WTC11 (cell line): Measurements from ENCODE around the gene WNK1. TPM values are rescaled to one million over a fixed set of nuclear protein-coding genes. Genes with fewer than 3 reads are reported as not detected.

Experiments used
- ATAC-seq: fragments of 200-7000 bp; cut with Tn5 transposase; 2 replicates; pipeline ENCODE4 v1.10.0; 2021; ENCODE audit warnings: mild to moderate bottlenecking, moderate library complexity
- CTCF ChIA-PET: fragments of 300-600 bp; sonication (Branson Sonifier 250); formaldehyde crosslinking; loops from one replicate; lab custom pipeline; 2021; ENCODE audit warnings: antibody characterized with exemption; lab: Charles Lee
- POLR2A ChIA-PET: fragments of 350-600 bp; sonication (Branson Sonifier 250); formaldehyde crosslinking; loops from one replicate; lab custom pipeline; 2021; ENCODE audit warnings: antibody characterized with exemption; lab: Charles Lee
- DNase-seq: peaks from one replicate; pipeline ENCODE4 v3.0.0; 2021; ENCODE audit warnings: low spot score
- H3K27ac Mint-ChIP-seq: 2 replicates; pipeline ENCODE4 v1.8.0; 2021; ENCODE audit warnings: mixed read lengths
- H3K27me3 Mint-ChIP-seq: 2 replicates; pipeline ENCODE4 v1.8.0; 2021; ENCODE audit warnings: low read depth, mild to moderate bottlenecking, moderate library complexity, mixed read lengths
- H3K36me3 Mint-ChIP-seq: 2 replicates; pipeline ENCODE4 v1.8.0; 2021; ENCODE audit warnings: mixed read lengths
- H3K4me1 Mint-ChIP-seq: 2 replicates; pipeline ENCODE4 v1.8.0; 2022; ENCODE audit warnings: mixed read lengths
- H3K4me3 Mint-ChIP-seq: 2 replicates; pipeline ENCODE4 v1.8.0; 2021; ENCODE audit warnings: mild to moderate bottlenecking, moderate library complexity, mixed read lengths
- H3K9me3 Mint-ChIP-seq: 2 replicates; pipeline ENCODE4 v1.8.0; 2021; ENCODE audit warnings: mixed read lengths
- ATF1 ChIP-seq: sonication (generic); formaldehyde crosslinking; IDR thresholded peaks from 2 replicates; pipeline ENCODE4 v1.8.1; 2023; ENCODE audit warnings: mild to moderate bottlenecking, moderate library complexity, missing genetic modification reagents
- ATF3 ChIP-seq: sonication (generic); formaldehyde crosslinking; conservative IDR thresholded peaks from 2 replicates; pipeline ENCODE4 v1.8.1; 2022; ENCODE audit warnings: mild to moderate bottlenecking, missing genetic modification reagents
- CREM ChIP-seq: sonication (generic); formaldehyde crosslinking; IDR thresholded peaks from 2 replicates; pipeline ENCODE4 v1.8.1; 2022; ENCODE audit warnings: mild to moderate bottlenecking, missing genetic modification reagents, moderate library complexity
- E2F5 ChIP-seq: sonication (generic); formaldehyde crosslinking; IDR thresholded peaks from 2 replicates; pipeline ENCODE4 v1.8.1; 2022; ENCODE audit warnings: mild to moderate bottlenecking, moderate library complexity, missing genetic modification reagents
- ELF4 ChIP-seq: sonication (generic); formaldehyde crosslinking; IDR thresholded peaks from 2 replicates; pipeline ENCODE4 v1.8.1; 2022; ENCODE audit warnings: low read depth, mild to moderate bottlenecking, moderate library complexity, missing genetic modification reagents
- JUN ChIP-seq: sonication (generic); formaldehyde crosslinking; IDR thresholded peaks from 2 replicates; pipeline ENCODE4 v1.8.0; 2023; ENCODE audit warnings: mild to moderate bottlenecking, missing genetic modification reagents
- KAT7 ChIP-seq: sonication (generic); formaldehyde crosslinking; IDR thresholded peaks from 2 replicates; pipeline ENCODE4 v1.8.1; 2023; ENCODE audit warnings: missing genetic modification reagents, mild to moderate bottlenecking, borderline replicate concordance
- MXD4 ChIP-seq: fragments of 250-450 bp; sonication (Bioruptor Pico); IDR thresholded peaks from 2 replicates; pipeline ENCODE4 v1.8.0; 2021; ENCODE audit warnings: mild to moderate bottlenecking, moderate library complexity, borderline replicate concordance
- NFATC4 ChIP-seq: fragments of 250-450 bp; sonication (Bioruptor Pico); IDR thresholded peaks from 2 replicates; pipeline ENCODE4 v1.9.0; 2021; ENCODE audit warnings: mild to moderate bottlenecking
- NR2C2 ChIP-seq: sonication (generic); formaldehyde crosslinking; IDR thresholded peaks from 2 replicates; pipeline ENCODE4 v1.8.0; 2022; ENCODE audit warnings: mild to moderate bottlenecking, missing genetic modification reagents
- PRDM15 ChIP-seq: sonication (generic); formaldehyde crosslinking; IDR thresholded peaks from 2 replicates; pipeline ENCODE4 v1.8.0; 2022; ENCODE audit warnings: missing genetic modification reagents
- PRRX2 ChIP-seq: fragments of 250-450 bp; sonication (Bioruptor Pico); IDR thresholded peaks from 2 replicates; pipeline ENCODE4 v1.8.0; 2021; ENCODE audit warnings: mild to moderate bottlenecking
- SOX15 ChIP-seq: fragments of 250-450 bp; sonication (Bioruptor Pico); IDR thresholded peaks from 2 replicates; pipeline ENCODE4 v1.9.0; 2021; ENCODE audit warnings: mild to moderate bottlenecking
- SP1 ChIP-seq: sonication (generic); formaldehyde crosslinking; conservative IDR thresholded peaks from 2 replicates; pipeline ENCODE4 v1.8.1; 2022; ENCODE audit warnings: missing genetic modification reagents
- ZNF219 ChIP-seq: sonication (generic); formaldehyde crosslinking; IDR thresholded peaks from 2 replicates; pipeline ENCODE4 v1.8.0; 2023; ENCODE audit warnings: missing genetic modification reagents, mild to moderate bottlenecking, borderline replicate concordance
- ZNF281 ChIP-seq: sonication (generic); formaldehyde crosslinking; IDR thresholded peaks from 2 replicates; pipeline ENCODE4 v1.8.0; 2023; ENCODE audit warnings: mild to moderate bottlenecking, missing genetic modification reagents
- ZNF425 ChIP-seq: fragments of 250-450 bp; sonication (Bioruptor Pico); conservative IDR thresholded peaks from 2 replicates; pipeline ENCODE4 v1.9.0; 2021; ENCODE audit warnings: mild to moderate bottlenecking
- ZNF671 ChIP-seq: fragments of 250-450 bp; sonication (Bioruptor Pico); IDR thresholded peaks from 2 replicates; pipeline ENCODE4 v1.8.0; 2021; ENCODE audit warnings: mild to moderate bottlenecking
- ZSCAN18 ChIP-seq: fragments of 250-450 bp; sonication (Bioruptor Pico); IDR thresholded peaks from 2 replicates; pipeline ENCODE4 v2.1.2; 2022; ENCODE audit warnings: mild to moderate bottlenecking, moderate library complexity
- total RNA-seq: library from RNA; stranded (reverse); gene quantifications from 3 replicates; pipeline ENCODE4 v1.2.3, GENCODE V29; 2021
- TF ChIP-seq, protein P1 (sequence below): sonication (generic); formaldehyde crosslinking; IDR thresholded peaks from 2 replicates; pipeline ENCODE4 v1.8.1; 2022; ENCODE audit warnings: low read depth, missing genetic modification reagents, borderline replicate concordance

The WNK1 gene
- total RNA-seq, 1 experiment from 2014 or later = 118 TPM

- TF ChIP-seq PRDM15 (CRISPR knock-in tag) = no peak
- no peak for TF ChIP-seq SOX15 (CRISPR knock-in tag)
- TF ChIP-seq KAT7 (CRISPR knock-in tag) = no peak
- no peak for TF ChIP-seq E2F5 (CRISPR knock-in tag)
- TF ChIP-seq, all 79 proteins: peak for 0
These were observed 13.0 kb upstream of the WNK1 start (continued) for GRCh38 chr12:739349-739748.

DNA sequence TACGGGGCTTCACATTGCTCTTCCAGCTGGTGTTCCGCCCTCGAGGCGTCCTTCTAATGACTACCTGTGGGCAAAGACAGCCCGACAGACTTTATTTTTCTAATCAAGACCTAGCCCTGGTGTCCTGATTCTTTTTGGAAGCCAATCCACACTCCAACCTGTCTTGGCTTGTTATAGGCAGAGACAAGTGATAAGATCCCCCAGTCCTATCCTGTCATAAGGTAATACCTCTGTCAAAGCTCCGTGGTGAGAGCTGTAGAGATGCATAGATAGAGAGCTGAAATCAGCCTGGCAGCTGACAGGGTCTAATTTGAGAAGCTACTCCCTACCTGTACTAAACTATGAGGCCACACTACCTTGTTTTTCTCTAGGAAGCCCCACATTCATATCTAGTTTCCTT is 11.5 kb upstream of the WNK1 start:
- H3K27me3 Mint-ChIP-seq = no peaks in the 10 kb centered on the region
- DNase-seq (no peak), ATAC-seq (no peak)
- CTCF ChIA-PET = interaction anchor here (1.1 to 1.4 kb wide), 2 partner anchors 10 to 126 kb away, joined by 3 to 6 read pairs; no protein-coding TSS in a partner anchor
- H3K4me1 Mint-ChIP-seq = peaks cover 8% of the 10 kb centered on the region; the same call in 1 of the 2 replicates
- H3K9me3 Mint-ChIP-seq = no peaks in the 10 kb centered on the region
- H3K36me3 Mint-ChIP-seq = no peaks in the 10 kb centered on the region
- POLR2A ChIA-PET = no interaction called here
- H3K4me3 Mint-ChIP-seq = no peak overlapping the region
- no peak overlapping the region for H3K27ac Mint-ChIP-seq
- TF ChIP-seq CREM (CRISPR knock-in tag) = no peak
- no peak for TF ChIP-seq NFATC4 (CRISPR knock-in tag)
- TF ChIP-seq ATF1 (CRISPR knock-in tag) = no peak
- TF ChIP-seq ZNF671 (CRISPR knock-in tag) = no peak
- TF ChIP-seq ZNF281 (CRISPR knock-in tag) = no peak
- no peak for TF ChIP-seq ZNF425 (CRISPR knock-in tag)
- no peak for TF ChIP-seq JUN (CRISPR knock-in tag)
- TF ChIP-seq PRRX2 (CRISPR knock-in tag) = no peak
- TF ChIP-seq NR2C2 = no peak
- TF ChIP-seq SP1 (CRISPR knock-in tag) = no peak
- TF ChIP-seq ELF4 (CRISPR knock-in tag) = no peak
- no peak for TF ChIP-seq ZSCAN18 (CRISPR knock-in tag)
- no peak for TF ChIP-seq MXD4 (CRISPR knock-in tag)
- TF ChIP-seq ATF3 = no peak
- TF ChIP-seq, protein P1, sequence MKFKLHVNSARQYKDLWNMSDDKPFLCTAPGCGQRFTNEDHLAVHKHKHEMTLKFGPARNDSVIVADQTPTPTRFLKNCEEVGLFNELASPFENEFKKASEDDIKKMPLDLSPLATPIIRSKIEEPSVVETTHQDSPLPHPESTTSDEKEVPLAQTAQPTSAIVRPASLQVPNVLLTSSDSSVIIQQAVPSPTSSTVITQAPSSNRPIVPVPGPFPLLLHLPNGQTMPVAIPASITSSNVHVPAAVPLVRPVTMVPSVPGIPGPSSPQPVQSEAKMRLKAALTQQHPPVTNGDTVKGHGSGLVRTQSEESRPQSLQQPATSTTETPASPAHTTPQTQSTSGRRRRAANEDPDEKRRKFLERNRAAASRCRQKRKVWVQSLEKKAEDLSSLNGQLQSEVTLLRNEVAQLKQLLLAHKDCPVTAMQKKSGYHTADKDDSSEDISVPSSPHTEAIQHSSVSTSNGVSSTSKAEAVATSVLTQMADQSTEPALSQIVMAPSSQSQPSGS (CRISPR knock-in tag) = no peak
- TF ChIP-seq ZNF219 (CRISPR knock-in tag) = no peak
